ENCODE data around the gene SLC27A1.

SLC27A1 gene

DNA sequence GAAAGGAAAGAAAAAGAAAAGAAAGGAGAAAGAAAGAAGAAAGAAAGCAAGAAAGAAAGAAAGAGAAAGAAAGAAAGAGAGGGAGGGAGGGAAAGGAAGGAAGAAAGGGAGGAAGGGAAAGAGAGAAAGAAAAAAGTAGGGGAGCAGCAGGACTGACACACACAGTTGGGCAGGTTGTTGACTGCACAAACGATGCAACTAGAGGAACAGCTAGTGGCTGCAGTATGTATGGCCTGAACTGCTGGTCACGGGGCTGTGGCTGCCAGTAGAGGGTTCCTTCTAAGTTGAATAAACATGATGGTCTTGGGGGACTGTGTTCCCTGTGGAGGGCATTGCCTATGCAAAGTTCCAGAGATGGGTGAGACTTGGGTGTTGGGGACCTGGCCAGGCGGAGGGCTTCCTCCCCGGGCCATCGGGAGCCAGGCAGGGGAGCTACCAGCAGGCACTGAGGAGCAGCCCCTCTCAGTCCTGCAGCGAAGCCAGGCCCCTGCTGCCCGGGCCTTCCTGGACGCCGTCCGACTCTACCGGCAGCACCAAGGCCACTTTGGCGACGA is 68.4 kb downstream of the SLC27A1 start (continued):
- TF ChIP-seq ZNF518A (tag by site-specific recombination; conservative IDR thresholded peaks at IDR 0.05; ENCODE audit: low read depth): no peak
- TF ChIP-seq ZNF621 (tag by site-specific recombination; IDR thresholded peaks at IDR 0.05): no peak
- no peak for TF ChIP-seq ZNF623 (tag by site-specific recombination; IDR thresholded peaks at IDR 0.05)
- TF ChIP-seq, protein P1, sequence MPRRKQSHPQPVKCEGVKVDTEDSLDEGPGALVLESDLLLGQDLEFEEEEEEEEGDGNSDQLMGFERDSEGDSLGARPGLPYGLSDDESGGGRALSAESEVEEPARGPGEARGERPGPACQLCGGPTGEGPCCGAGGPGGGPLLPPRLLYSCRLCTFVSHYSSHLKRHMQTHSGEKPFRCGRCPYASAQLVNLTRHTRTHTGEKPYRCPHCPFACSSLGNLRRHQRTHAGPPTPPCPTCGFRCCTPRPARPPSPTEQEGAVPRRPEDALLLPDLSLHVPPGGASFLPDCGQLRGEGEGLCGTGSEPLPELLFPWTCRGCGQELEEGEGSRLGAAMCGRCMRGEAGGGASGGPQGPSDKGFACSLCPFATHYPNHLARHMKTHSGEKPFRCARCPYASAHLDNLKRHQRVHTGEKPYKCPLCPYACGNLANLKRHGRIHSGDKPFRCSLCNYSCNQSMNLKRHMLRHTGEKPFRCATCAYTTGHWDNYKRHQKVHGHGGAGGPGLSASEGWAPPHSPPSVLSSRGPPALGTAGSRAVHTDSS (tag by site-specific recombination; IDR thresholded peaks at IDR 0.05): no peak
- TF ChIP-seq, protein P2, sequence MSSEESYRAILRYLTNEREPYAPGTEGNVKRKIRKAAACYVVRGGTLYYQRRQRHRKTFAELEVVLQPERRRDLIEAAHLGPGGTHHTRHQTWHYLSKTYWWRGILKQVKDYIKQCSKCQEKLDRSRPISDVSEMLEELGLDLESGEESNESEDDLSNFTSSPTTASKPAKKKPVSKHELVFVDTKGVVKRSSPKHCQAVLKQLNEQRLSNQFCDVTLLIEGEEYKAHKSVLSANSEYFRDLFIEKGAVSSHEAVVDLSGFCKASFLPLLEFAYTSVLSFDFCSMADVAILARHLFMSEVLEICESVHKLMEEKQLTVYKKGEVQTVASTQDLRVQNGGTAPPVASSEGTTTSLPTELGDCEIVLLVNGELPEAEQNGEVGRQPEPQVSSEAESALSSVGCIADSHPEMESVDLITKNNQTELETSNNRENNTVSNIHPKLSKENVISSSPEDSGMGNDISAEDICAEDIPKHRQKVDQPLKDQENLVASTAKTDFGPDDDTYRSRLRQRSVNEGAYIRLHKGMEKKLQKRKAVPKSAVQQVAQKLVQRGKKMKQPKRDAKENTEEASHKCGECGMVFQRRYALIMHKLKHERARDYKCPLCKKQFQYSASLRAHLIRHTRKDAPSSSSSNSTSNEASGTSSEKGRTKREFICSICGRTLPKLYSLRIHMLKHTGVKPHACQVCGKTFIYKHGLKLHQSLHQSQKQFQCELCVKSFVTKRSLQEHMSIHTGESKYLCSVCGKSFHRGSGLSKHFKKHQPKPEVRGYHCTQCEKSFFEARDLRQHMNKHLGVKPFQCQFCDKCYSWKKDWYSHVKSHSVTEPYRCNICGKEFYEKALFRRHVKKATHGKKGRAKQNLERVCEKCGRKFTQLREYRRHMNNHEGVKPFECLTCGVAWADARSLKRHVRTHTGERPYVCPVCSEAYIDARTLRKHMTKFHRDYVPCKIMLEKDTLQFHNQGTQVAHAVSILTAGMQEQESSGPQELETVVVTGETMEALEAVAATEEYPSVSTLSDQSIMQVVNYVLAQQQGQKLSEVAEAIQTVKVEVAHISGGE (tag by site-specific recombination; conservative IDR thresholded peaks at IDR 0.05; ENCODE audit: low read depth): no peak; the same call in 1 of the 2 replicates
- TF ChIP-seq ZNF416 (tag by site-specific recombination; IDR thresholded peaks at IDR 0.05): no peak
- no peak for TF ChIP-seq MEIS1 (CRISPR knock-in tag; IDR thresholded peaks at IDR 0.05; ENCODE audit: borderline replicate concordance)
- TF ChIP-seq ZNF362 (tag by site-specific recombination; IDR thresholded peaks at IDR 0.05): no peak
- TF ChIP-seq ZNF132 (tag by site-specific recombination; IDR thresholded peaks at IDR 0.05; ENCODE audit: borderline replicate concordance): no peak
- TF ChIP-seq ZNF560 (tag by site-specific recombination; IDR thresholded peaks at IDR 0.05; ENCODE audit: borderline replicate concordance): no peak
- TF ChIP-seq ZNF121 (tag by site-specific recombination; IDR thresholded peaks at IDR 0.05): no peak
- no peak for TF ChIP-seq ZNF544 (tag by site-specific recombination; IDR thresholded peaks at IDR 0.05)
- no peak for TF ChIP-seq ZNF292 (tag by site-specific recombination; IDR thresholded peaks at IDR 0.05; ENCODE audit: borderline replicate concordance, low read depth)
- no peak for TF ChIP-seq KLF10 (tag by site-specific recombination; IDR thresholded peaks at IDR 0.05)
- TF ChIP-seq, protein P3, sequence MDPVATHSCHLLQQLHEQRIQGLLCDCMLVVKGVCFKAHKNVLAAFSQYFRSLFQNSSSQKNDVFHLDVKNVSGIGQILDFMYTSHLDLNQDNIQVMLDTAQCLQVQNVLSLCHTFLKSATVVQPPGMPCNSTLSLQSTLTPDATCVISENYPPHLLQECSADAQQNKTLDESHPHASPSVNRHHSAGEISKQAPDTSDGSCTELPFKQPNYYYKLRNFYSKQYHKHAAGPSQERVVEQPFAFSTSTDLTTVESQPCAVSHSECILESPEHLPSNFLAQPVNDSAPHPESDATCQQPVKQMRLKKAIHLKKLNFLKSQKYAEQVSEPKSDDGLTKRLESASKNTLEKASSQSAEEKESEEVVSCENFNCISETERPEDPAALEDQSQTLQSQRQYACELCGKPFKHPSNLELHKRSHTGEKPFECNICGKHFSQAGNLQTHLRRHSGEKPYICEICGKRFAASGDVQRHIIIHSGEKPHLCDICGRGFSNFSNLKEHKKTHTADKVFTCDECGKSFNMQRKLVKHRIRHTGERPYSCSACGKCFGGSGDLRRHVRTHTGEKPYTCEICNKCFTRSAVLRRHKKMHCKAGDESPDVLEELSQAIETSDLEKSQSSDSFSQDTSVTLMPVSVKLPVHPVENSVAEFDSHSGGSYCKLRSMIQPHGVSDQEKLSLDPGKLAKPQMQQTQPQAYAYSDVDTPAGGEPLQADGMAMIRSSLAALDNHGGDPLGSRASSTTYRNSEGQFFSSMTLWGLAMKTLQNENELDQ (tag by site-specific recombination; IDR thresholded peaks at IDR 0.05; ENCODE audit: low read depth): no peak
- TF ChIP-seq ZNF768 (tag by site-specific recombination; IDR thresholded peaks at IDR 0.05): no peak
- no peak for TF ChIP-seq ZNF707 (tag by site-specific recombination; IDR thresholded peaks at IDR 0.05)
- no peak for TF ChIP-seq OVOL3 (tag by site-specific recombination; IDR thresholded peaks at IDR 0.05)
- TF ChIP-seq GLIS2 (tag by site-specific recombination; IDR thresholded peaks at IDR 0.05): no peak
- TF ChIP-seq, protein P4, sequence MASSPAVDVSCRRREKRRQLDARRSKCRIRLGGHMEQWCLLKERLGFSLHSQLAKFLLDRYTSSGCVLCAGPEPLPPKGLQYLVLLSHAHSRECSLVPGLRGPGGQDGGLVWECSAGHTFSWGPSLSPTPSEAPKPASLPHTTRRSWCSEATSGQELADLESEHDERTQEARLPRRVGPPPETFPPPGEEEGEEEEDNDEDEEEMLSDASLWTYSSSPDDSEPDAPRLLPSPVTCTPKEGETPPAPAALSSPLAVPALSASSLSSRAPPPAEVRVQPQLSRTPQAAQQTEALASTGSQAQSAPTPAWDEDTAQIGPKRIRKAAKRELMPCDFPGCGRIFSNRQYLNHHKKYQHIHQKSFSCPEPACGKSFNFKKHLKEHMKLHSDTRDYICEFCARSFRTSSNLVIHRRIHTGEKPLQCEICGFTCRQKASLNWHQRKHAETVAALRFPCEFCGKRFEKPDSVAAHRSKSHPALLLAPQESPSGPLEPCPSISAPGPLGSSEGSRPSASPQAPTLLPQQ (tag by site-specific recombination; IDR thresholded peaks at IDR 0.05): no peak
- TF ChIP-seq ZNF529 (tag by site-specific recombination; IDR thresholded peaks at IDR 0.05; ENCODE audit: insufficient replicate concordance): no peak
- no peak for TF ChIP-seq SETDB1 (IDR thresholded peaks at IDR 0.05; ENCODE audit: insufficient read length, low read length)
- no peak for TF ChIP-seq ZNF549 (tag by site-specific recombination; IDR thresholded peaks at IDR 0.05)
- TF ChIP-seq ZBTB20 (tag by site-specific recombination; IDR thresholded peaks at IDR 0.05): no peak
- no peak for TF ChIP-seq ZNF394 (tag by site-specific recombination; IDR thresholded peaks at IDR 0.05; ENCODE audit: borderline replicate concordance)
